Thoracic aorta (tissue), 2 donors: Measurements from ENCODE around the gene LRRC1. TPM values are rescaled to one million over a fixed set of nuclear protein-coding genes. Genes with fewer than 3 reads are reported as not detected.

Source experiments
- ATAC-seq: fragments of 150-250 bp; one replicate; pipeline ENCODE4 v1.8.0; 2017; ENCODE audit warnings: low read depth; ENCODE audit not compliant: insufficient number of reproducible peaks, low FRiP score
- DNase-seq: peaks from one replicate; pipeline ENCODE4 v3.0.0-alpha.2; 2020; ENCODE audit warnings: low spot score
- H3K27ac ChIP-seq, 2 donors: fragments of 200-600 bp; sonication (generic); 1 replicate in 1 of 2; 2 replicates in 1 of 2; pipeline ENCODE4 v1.5.1; 2016; ENCODE audit warnings: mild to moderate bottlenecking in 2 of 2, moderate library complexity in 2 of 2
- H3K27me3 ChIP-seq: fragments of 200-600 bp; sonication (generic); replicated peaks from 2 replicates; pipeline ENCODE4 v1.6.0; 2016; ENCODE audit warnings: mild to moderate bottlenecking; ENCODE audit not compliant: insufficient read depth
- H3K36me3 ChIP-seq: fragments of 200-600 bp; sonication (generic); one replicate; pipeline ENCODE4 v1.5.1; 2016
- H3K4me1 ChIP-seq, 2 donors: fragments of 200-600 bp; sonication (generic); 1 replicate in 1 of 2; 2 replicates in 1 of 2; pipeline versions ENCODE4 v1.5.1 to v1.6.0; 2016; ENCODE audit warnings: low read depth in 2 of 2, mild to moderate bottlenecking in 1 of 2; ENCODE audit not compliant: control insufficient read depth in 1 of 2
- H3K4me3 ChIP-seq: fragments of 200-600 bp; sonication (generic); 2 replicates; pipeline ENCODE4 v1.5.1; 2016; ENCODE audit warnings: mild to moderate bottlenecking
- H3K9me3 ChIP-seq: fragments of 200-600 bp; sonication (generic); 2 replicates; pipeline ENCODE4 v1.5.1; 2016
- total RNA-seq, 2 donors: library from RNA; depleted of rRNA; stranded (reverse); fragments of >200 nt; gene quantifications; one replicate each; pipeline versions ENCODE4 v1.1.0 to v1.2.3, GENCODE V29; 2016
- TF ChIP-seq, protein P1 (sequence below): fragments of 200-600 bp; sonication (generic); IDR thresholded peaks from one replicate; pipeline ENCODE4 v1.5.1; 2019; ENCODE audit warnings: antibody characterized with exemption

Gene LRRC1
- total RNA-seq, 2 donors from 2014 or later, result 18.5 to 22.8 TPM

DNA sequence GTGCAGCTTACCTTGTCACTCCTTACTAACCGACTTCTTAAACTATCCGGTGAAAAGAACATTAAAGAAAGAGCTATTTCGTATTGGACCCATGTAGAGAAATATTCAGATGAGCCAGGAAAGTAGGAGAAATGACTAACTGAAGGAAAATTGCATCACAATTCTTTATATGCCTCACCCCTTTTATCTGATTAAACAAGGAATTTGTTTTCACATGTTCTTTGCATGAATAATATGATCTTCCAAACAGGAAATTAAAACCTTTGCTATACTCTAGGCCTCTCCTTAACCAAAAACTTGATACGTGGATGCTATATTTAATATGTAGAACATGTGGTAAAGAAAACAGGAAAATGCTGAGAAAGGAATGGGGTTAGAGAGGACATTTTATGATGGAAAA is 41.9 kb upstream of the LRRC1 start:
- H3K4me1 ChIP-seq, result no peaks in the 10 kb centered on the region
- TF ChIP-seq, protein P1, sequence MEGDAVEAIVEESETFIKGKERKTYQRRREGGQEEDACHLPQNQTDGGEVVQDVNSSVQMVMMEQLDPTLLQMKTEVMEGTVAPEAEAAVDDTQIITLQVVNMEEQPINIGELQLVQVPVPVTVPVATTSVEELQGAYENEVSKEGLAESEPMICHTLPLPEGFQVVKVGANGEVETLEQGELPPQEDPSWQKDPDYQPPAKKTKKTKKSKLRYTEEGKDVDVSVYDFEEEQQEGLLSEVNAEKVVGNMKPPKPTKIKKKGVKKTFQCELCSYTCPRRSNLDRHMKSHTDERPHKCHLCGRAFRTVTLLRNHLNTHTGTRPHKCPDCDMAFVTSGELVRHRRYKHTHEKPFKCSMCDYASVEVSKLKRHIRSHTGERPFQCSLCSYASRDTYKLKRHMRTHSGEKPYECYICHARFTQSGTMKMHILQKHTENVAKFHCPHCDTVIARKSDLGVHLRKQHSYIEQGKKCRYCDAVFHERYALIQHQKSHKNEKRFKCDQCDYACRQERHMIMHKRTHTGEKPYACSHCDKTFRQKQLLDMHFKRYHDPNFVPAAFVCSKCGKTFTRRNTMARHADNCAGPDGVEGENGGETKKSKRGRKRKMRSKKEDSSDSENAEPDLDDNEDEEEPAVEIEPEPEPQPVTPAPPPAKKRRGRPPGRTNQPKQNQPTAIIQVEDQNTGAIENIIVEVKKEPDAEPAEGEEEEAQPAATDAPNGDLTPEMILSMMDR, result no peak
- DNase-seq (no peak), ATAC-seq (no peak)
- no peak overlapping the region for H3K27ac ChIP-seq
- H3K27me3 ChIP-seq, result no peaks in the 10 kb centered on the region
- no peak overlapping the region for H3K4me3 ChIP-seq
- no peaks in the 10 kb centered on the region for H3K9me3 ChIP-seq
- no peaks in the 10 kb centered on the region for H3K36me3 ChIP-seq

DNA sequence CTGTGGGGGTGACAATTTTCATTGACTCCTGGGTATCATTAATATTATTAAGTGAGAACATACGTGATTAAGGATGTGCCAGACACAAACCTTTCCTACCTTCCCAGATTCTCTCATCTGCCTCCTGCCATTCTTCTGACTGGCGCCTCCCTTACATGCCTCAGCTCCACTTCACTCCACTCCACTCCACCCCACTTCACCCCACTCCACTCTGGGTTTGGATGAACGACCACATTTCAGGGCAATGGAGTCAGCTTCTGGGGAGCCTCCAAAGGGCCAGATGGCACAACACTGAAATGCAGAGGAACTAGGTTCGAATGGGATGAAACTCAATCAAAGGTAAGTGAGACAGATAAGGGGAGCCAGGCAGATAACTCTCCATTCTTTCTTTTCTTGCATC is 40.5 kb upstream of the LRRC1 start:
- H3K36me3 ChIP-seq, result no peaks in the 10 kb centered on the region
- no peak overlapping the region for H3K4me3 ChIP-seq
- no peaks in the 10 kb centered on the region for H3K9me3 ChIP-seq
- H3K4me1 ChIP-seq, result no peaks in the 10 kb centered on the region
- no peaks in the 10 kb centered on the region for H3K27me3 ChIP-seq
- no peak overlapping the region for H3K27ac ChIP-seq
- TF ChIP-seq, protein P1, result no peak
- DNase-seq (no peak), ATAC-seq (no peak)

DNA sequence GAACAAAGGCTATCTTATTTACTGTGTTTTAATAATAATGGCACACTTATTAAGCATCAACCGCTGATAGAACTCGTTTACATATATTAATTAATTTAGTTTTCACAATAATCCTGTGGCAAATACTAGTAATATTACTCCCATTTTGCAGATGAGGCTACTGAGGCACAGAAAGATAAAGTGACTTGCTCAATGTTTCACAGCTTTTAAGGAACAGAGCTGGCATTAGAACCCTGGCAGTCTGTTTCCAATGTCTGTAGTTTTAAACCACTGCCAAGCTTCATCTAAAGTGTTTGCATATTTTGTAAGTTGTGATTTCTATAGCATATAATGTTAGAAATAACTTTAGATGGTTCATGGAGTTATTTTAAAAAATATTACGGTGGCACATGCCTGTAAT is 38.4 kb upstream of the LRRC1 start:
- H3K9me3 ChIP-seq, result no peaks in the 10 kb centered on the region
- TF ChIP-seq, protein P1, result no peak
- H3K27ac ChIP-seq, result no peak overlapping the region
- no peaks in the 10 kb centered on the region for H3K27me3 ChIP-seq
- no peaks in the 10 kb centered on the region for H3K4me1 ChIP-seq
- no peaks in the 10 kb centered on the region for H3K36me3 ChIP-seq
- ATAC-seq (no peak), DNase-seq (no peak)
- no peak overlapping the region for H3K4me3 ChIP-seq

DNA sequence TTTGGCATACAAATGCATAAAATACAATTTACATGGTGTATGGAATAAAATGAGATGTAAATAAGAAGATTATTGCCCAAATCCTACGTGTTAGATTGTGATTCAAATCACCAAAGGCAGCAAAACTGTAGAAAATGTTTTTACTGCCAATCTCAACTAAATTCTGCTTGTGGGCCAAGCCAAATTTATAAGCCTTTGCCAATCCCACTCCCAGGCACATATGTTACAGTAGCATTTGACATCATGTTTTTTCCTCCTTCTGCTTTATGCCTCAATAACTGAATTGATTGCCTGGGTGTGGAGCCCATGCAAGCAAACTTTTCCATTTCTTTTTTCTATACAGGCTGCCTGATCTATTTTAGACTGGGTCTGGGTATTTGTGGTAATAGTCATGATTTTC is 36.3 kb upstream of the LRRC1 start:
- H3K9me3 ChIP-seq, result no peaks in the 10 kb centered on the region
- DNase-seq (no peak), ATAC-seq (no peak)
- H3K27me3 ChIP-seq, result no peaks in the 10 kb centered on the region
- TF ChIP-seq, protein P1, result no peak
- H3K4me3 ChIP-seq, result no peak overlapping the region
- no peaks in the 10 kb centered on the region for H3K36me3 ChIP-seq
- H3K27ac ChIP-seq, result no peak overlapping the region
- H3K4me1 ChIP-seq, result no peaks in the 10 kb centered on the region

DNA sequence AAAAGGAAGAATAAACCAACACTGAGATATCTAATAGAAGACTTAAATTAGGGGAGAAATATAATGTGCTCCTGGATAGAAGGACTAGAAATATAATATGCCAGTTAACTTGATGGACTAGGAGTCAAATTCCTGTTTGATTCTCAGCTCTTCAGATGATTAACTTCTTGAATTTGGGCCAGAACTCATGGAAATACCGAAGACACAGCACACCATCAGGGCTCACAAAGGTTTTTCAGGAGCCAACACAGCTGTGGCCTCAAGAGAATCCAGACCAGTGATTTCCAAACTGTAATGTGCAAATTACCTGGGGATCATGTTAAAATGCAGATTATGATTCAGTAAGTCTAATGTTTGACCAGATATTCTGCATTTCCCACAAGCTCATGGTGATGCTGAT is 33.8 kb upstream of the LRRC1 start:
- TF ChIP-seq, protein P1, result no peak
- no peak for ATAC-seq
- Histone ChIP-seq H3K4me1 (no peaks in the 10 kb centered on the region), H3K27ac (no peak overlapping the region), H3K36me3 (no peaks in the 10 kb centered on the region), H3K4me3 (no peak overlapping the region), H3K9me3 (no peaks in the 10 kb centered on the region), H3K27me3 (no peaks in the 10 kb centered on the region)
- no peak for DNase-seq
